Measurements from ENCODE around the gene GRK6. TPM values are rescaled to one million over a fixed set of nuclear protein-coding genes. Genes with fewer than 3 reads are reported as not detected.

Gene GRK6
- total and polyA plus RNA-seq, 2 experiments from 2014 or later = 39.6 to 62.1 TPM

DNA sequence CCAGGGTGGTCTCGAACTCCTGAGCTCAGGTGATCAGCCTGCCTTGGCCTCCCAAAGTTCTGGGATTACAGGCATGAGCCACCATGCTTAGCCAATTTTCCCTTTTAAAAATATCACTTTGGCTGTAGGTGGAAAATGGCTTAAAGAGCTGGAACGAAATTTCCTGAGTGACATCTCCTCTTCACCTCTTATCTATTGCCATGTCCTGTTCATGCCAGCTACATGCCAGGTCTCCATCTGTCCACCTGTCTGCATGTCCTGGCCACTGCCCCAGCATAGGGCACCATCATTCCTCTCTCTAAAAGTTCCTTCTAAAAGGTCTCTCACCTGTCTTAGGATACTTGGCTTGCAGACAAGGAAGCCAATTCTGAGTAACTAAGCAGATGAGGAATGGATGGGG is 2.8 kb upstream of the GRK6 start:
- no peak for TF ChIP-seq CTCF (IDR thresholded peaks at IDR 0.05; ENCODE audit: low read depth, low read length)
- H3K4me3 ChIP-seq = no peak overlapping the region
- H3K27ac ChIP-seq = no peak overlapping the region
- no peaks in the 10 kb centered on the region for H3K4me1 ChIP-seq (ENCODE audit: low read depth)
- no peak for DNase-seq (ENCODE audit: low read depth in 1 of 2, low spot score in 1 of 2)
- no peaks in the 10 kb centered on the region for H3K36me3 ChIP-seq
- H3K27me3 ChIP-seq = no peaks in the 10 kb centered on the region
- H3K9me3 ChIP-seq (ENCODE audit: low read depth) = no peaks in the 10 kb centered on the region

GRCh38 chr5:177425196-177425800 is 1.2 kb upstream of the GRK6 start:
- no peaks in the 10 kb centered on the region for H3K36me3 ChIP-seq
- H3K27ac ChIP-seq = peak overlapping the region; percentile 97
- no peaks in the 10 kb centered on the region for H3K9me3 ChIP-seq (ENCODE audit: low read depth)
- no peak for DNase-seq (ENCODE audit: low read depth in 1 of 2, low spot score in 1 of 2)
- peak overlapping the region; percentile 38 for H3K4me3 ChIP-seq
- H3K27me3 ChIP-seq = no peaks in the 10 kb centered on the region
- no peaks in the 10 kb centered on the region for H3K4me1 ChIP-seq (ENCODE audit: low read depth)
- no peak for TF ChIP-seq CTCF (IDR thresholded peaks at IDR 0.05; ENCODE audit: low read depth, low read length)

DNA sequence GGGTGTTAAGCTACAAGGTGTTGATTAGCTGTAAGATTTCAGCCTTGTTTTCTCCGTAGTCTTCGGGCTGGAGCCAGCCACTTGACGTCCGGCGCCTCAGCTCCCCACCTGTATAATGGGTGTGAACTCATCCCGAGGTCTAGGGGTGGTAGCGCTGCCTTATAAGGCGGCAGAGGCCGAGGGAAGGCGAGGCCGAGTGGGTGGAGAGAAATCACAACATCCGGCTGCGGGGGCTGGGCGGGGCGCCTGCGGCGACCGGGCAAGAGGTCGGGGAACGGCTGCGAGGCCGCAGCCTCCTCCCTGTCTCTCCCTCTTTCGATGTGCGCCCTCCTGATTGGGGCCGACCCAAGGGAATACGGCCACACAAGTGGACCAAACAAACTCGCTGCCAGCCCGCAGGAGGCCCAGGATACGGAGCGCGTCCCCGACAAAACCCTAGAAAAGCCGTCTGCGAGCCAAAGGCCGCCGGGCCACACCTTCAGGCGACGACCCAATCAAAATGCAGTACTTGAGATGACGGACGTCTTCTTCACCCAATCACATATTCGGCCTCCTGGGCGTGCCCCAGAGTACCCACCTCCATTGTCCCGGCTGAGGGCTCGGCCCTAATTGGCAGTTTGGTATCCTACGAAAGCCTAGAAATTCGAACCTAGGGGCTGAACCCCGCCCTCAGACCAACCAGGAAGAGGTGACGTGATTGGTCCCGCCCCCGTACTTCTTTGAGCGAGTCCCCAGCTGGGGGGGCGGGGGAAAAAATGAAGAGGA is 493 bp upstream of the GRK6 start:
- TF ChIP-seq CTCF (IDR thresholded peaks at IDR 0.05; ENCODE audit: low read depth, low read length) = no peak
- no peaks in the 10 kb centered on the region for H3K4me1 ChIP-seq (ENCODE audit: low read depth)

DNA sequence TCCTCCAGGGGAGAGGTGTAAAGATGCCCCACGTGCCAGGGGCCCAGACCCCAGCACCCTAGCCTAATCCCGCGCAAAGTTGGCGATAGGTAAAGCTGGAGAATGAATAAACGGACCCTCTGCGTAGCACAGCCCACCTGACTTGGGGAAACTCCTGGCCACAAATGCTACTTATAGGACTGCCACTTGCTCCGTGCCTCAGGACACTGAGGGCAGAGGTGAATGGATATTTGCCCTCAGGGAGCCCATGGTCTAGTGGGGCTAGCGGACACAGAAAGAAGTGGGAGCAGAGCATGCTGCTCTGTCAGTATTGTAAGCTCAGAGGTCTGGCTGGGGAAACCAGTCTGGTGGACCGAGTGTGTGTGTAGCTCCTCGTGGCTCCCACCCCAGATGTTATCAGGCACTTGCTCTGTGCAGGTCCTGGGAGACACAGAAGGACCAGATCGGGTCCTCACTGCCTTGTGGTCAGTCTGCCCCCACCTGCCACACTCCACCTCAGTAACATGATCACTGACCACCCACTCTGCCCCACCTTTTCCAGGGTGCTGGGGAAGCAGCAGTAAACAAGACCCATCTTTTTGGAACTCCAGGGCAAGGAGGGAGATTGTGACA is 841 bp downstream of the GRK6 start:
- Histone ChIP-seq H3K27me3 (no peaks in the 10 kb centered on the region), H3K36me3 (peaks cover 3% of the 10 kb centered on the region), H3K4me1 (ENCODE audit: low read depth) (no peaks in the 10 kb centered on the region), H3K9me3 (ENCODE audit: low read depth) (no peaks in the 10 kb centered on the region), H3K4me3 (peak overlapping the region; percentile 62), H3K27ac (peak overlapping the region; percentile 88)
- no peak for TF ChIP-seq CTCF (IDR thresholded peaks at IDR 0.05; ENCODE audit: low read depth, low read length)
- peak in 1 of 2 donors; percentile 11 for DNase-seq (ENCODE audit: low read depth in 1 of 2, low spot score in 1 of 2)

More for the DNA sequence above, 493 bp upstream of the GRK6 start:
- peak overlapping the region; percentile 38 for H3K4me3 ChIP-seq
- no peaks in the 10 kb centered on the region for H3K27me3 ChIP-seq
- H3K9me3 ChIP-seq (ENCODE audit: low read depth) = no peaks in the 10 kb centered on the region
- peak; percentile 100 for DNase-seq (ENCODE audit: low read depth in 1 of 2, low spot score in 1 of 2)
- H3K27ac ChIP-seq = peak overlapping the region; percentile 97
- no peaks in the 10 kb centered on the region for H3K36me3 ChIP-seq

DNA sequence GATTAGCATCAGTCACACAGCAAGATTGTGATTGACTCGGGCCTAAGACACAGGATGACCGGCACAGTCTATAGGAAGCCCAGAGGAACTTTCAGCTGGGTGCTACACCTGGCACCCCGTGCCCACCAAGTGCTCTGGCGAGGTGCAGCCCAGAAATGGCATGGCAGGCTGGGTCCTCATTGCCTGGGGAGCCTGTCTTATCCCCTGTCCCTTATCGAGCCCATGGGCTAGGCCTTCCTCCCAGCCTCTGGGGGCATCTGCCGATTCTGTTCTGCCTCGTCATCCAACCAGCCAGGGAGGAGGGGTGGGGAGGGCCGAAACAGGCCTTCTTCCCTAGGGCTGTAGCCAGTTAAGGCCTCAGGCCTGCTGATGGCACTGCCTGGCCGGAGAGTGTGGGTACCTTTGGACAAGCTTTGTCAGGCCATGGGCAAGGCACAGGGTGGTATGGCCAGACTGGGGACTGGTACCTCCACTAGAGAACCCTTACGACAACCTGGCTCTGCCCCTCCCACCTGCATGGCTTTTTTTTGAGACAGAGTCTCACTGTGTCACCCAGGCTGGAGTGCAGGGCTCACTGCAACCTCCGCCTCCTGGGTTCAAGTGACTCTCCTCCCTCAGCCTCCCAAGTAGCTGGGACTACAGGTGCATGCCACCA is 1.6 kb downstream of the GRK6 start:
- Histone ChIP-seq H3K9me3 (ENCODE audit: low read depth) (no peaks in the 10 kb centered on the region), H3K4me1 (ENCODE audit: low read depth) (no peaks in the 10 kb centered on the region), H3K36me3 (peaks cover 11% of the 10 kb centered on the region), H3K27me3 (no peaks in the 10 kb centered on the region), H3K4me3 (no peak overlapping the region), H3K27ac (no peak overlapping the region)
- TF ChIP-seq CTCF (IDR thresholded peaks at IDR 0.05; ENCODE audit: low read depth, low read length) = no peak
- no peak for DNase-seq (ENCODE audit: low read depth in 1 of 2, low spot score in 1 of 2)
